Bone marrow (tissue), 2 donors: Measurements from ENCODE around the gene TRIOBP.
A peak's percentile ranks its signal among the peaks of the same experiment; 100 is the strongest.
"Not testable (repeated sequence)": the region's sequence is repeated elsewhere in the genome, so short reads cannot be mapped to it uniquely, and the experiment has no call there.

ENCODE experiments used
- DNase-seq, 2 donors: peaks; one replicate each; lab custom pipeline; 2025; lab: John Stamatoyannopoulos, UW

TRIOBP gene

DNA sequence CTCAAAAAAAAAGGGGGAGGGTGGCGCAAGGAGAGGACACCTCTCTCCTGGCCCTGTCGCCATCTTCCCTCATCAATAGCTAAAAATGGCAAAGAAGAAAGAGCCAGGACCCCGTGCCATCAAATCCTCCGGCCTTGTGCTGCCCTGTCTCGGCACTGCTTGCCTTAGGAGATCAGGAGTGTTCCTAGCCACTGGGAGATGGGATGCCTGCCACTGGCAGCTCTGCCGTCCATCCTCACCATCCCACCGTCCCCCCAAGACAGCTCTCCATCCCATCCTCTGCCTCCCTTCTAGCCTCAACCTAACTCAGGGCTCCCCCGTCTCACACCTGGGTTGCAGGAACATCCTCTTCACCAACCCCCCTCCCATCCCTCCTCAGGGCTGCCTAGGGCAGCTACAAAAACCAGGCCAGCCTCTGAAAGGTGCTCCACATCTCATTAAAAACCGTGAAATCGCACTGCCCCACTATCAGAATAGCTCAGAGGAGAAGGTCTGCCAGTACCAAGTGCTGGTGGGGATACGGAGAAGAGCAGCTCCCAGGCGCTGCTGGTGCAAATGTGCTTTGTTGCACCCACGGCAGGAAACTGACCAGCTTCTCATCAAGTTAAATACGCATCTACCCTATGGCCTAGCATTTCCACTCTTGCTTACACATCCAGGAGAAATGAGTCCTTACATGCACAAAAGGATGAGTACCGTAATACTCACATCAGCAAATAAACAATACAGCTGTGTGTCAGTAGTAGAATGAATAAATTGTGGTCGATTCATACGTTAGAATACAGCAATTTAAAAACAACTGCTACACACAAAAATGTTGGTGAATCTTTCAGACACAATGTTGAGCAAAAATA lies 79.2 kb downstream of the TRIOBP start:
- DNase-seq, result no peak

DNA sequence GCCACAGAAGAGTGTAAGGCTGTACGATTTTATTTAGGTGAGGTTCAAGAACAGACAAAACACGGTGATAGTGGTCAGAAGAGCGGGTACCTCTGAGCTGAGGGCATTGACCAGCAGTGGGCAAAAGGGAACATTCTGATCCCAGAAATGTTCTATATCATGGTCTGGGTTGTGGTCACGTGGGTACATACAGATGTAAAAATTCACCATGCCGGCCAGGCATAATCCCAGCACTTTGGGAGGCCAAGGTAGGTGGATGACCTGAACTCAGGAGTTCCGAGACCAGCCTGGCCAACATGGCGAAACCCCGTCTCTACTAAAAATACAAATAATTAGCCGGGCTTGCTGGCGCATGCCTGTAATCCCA lies 79.8 kb downstream of the TRIOBP start:
- DNase-seq, result no peak

- DNase-seq, result no peak
Observed at GRCh38 chr22:37777122-37777687, 80.4 kb downstream of the TRIOBP start.

GRCh38 chr22:37778370-37779009 lies 81.6 kb downstream of the TRIOBP start:
- no peak for DNase-seq

DNA sequence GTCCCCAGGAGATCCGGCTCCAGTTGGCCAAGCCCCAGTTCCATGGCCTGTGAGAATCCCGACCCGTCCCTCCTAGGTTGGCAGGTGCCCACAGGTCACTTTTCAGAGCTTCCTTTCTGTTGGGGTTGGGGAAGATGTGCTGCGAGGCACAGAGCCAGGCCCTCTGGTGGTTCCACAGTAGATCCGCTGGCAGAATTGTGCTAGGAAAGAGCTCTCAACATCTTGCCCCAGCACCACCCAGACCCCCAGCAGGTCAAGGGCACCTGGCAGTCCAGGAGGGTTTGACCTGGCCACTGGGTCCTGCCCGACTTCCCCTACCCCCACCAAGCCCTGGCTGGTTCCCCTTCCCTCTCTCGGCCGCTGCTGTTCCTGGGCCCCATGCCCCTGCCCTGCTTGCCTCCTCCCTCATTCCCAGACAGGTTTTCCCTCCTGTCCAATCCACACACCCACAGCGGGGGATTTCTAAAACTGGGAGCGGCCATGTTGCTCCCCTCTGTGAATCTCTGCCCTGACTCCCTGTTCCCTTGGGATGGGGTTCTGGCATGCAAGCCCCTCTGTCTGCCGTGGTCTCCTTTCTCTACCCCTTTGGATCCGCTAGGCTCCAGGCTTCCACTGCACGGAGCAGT lies 84.7 kb downstream of the TRIOBP start:
- no peak for DNase-seq

DNA sequence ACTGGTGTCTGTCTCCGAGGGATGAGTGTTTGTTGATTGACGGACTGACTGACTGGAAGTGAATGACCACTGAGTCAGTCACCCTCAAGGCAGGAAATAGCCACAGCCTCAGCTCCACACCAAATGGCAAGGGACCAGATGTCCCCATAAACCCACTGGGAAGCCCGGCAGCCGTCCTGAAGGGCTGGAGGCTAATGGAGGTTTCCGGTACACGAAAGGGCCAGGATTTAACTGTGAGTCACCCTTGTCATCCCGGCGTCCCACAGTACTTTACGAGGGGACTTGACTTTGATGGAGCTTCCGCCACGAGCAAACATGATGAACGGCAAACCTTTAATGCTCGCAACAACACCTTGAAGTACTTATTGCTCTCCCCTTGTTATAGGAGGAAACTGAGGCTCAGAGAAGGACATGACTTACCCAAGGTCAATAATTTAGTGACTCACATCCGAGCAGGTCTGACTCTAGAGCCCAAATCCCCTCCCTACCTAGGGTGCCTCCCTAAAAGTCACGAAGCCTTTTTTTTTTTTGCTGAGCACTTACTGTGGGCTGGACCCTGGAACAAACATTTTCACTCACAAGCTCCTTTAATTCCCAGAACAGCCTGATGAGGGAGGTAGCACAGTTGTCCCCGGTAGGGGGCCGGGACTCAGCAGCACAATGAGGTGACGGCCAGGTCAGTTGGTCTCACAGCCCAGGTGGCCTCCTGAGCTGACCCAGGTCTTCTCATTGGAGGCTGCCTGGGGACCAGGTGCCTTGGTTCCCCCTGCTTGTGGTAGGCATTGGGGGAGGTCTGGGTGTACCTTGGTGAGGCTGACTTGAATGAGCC lies 85.7 kb downstream of the TRIOBP start:
- no peak for DNase-seq

GRCh38 chr22:37784829-37785495 lies 88.1 kb downstream of the TRIOBP start:
- no peak for DNase-seq

GRCh38 chr22:37790234-37790633 lies 93.4 kb downstream of the TRIOBP start:
- no peak for DNase-seq

GRCh38 chr22:37792494-37792893 lies 95.6 kb downstream of the TRIOBP start:
- no peak for DNase-seq

- no peak for DNase-seq
Observed at GRCh38 chr22:37794376-37794775, 97.5 kb downstream of the TRIOBP start.

- no peak for DNase-seq
Observed at GRCh38 chr22:37796079-37796478, 99.2 kb downstream of the TRIOBP start.

DNA sequence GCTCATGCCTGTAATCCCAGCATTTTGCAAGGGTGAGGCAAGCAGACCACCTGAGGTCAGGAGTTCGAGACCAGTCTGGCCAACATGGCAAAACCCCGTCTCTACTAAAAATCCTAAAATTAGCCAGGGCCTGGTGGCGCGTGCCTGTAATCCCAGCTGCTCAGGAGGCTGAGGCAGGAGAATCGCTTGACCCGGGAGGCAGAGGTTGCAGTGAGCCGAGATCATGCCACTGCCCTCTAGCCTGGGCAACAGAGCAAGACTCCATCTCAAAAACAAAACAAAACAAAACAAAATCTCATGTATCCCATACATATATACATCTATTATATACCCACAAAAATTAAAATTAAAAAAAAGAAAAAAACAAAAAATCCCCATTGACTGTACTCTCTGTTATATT lies 100.4 kb downstream of the TRIOBP start:
- not testable (repeated sequence) for DNase-seq

GRCh38 chr22:37797874-37798500 lies 101.1 kb downstream of the TRIOBP start:
- no peak for DNase-seq

GRCh38 chr22:37799979-37800378 lies 103.1 kb downstream of the TRIOBP start:
- DNase-seq, result not testable (repeated sequence)

DNA sequence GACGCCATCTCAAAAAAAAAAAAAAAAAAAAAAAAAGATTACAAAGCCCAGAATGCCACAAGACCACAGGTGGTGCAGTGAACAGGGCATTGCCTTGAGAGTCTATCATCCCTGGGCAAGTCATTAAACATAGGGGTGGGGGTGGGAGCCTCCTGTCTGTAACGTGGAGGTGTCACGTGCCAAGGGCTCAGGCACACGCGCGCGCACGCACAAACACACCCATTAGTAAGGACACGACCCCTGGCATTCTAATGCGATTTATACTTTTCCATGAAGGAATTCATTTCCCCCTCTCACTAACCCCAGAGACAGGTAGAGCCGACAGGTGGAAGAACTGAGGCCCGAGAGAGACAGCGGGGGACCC lies 105.1 kb downstream of the TRIOBP start:
- DNase-seq, result no peak

- DNase-seq, result peak; percentile 6 to 23
Observed at GRCh38 chr22:37802310-37803194, 105.7 kb downstream of the TRIOBP start.

DNA sequence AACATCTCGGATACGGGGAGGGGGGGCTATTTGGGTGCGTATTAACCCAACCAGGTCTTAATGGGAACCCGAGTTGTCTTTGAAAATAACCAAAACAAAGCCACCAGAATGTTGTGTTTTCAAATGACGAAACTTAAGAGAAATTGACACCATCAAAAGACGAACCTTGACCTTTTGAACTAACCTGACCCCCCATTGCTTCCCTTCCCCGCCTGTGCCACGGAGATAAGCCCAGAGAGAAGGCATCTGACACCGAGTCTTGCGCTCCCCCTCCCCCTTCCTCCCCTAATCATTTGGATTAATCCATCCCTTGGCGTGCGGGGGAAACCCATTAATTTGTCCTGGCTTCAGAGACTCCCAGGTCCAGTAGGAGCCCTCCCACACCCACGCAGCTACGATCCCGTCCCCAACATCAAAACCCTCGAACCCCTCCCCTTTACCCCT lies 106.4 kb downstream of the TRIOBP start:
- no peak for DNase-seq

DNA sequence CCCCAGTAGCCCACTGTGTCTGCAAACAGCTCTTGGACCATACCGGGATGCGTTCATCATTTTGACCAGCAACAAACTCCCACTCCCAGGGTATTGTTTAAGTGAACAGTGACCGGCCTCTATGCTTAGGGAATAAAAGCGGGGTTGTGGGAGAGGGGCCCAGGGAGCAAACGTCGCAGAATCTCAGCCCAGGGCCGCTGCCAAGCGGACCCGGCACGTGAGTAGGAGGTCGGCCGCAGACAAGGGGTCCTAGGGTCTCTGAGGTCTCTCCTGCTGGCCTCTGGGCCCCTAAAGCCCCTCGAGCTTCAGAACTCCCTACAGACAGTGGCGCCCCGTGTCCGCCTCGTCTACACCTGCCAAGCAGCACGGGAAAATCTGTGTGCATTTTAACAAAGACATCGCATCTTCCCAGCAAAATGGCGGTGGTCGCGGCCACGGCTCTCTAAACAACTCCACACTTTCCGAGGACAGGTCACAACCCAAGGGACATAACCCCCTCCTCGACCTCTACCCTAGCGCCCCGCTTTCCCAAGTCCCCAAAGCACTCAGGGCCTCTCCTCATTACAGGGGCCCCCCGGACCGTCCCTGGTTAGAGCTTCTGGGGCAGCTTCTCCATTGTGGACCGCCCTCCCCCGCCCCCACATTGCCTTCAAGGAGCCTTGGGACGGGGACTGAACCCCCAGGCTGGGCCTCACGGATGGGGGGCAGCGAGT lies 106.9 kb downstream of the TRIOBP start:
- DNase-seq, result no peak

GRCh38 chr22:37804352-37804880 lies 107.6 kb downstream of the TRIOBP start:
- no peak for DNase-seq
